RWPE2 (cell line): ENCODE data around the gene CCDC12.

Experiments
- ATAC-seq: fragments of 200-7000 bp; cut with Tn5 transposase; 3 replicates; pipeline ENCODE4 v1.9.1; 2021; ENCODE audit warnings: low read depth
- DNase-seq: peaks from one replicate; pipeline ENCODE4 v3.0.0-alpha.2; 2020; ENCODE audit warnings: low spot score
- H3K27ac ChIP-seq: fragments of 450-650 bp; 2 replicates; pipeline ENCODE4 v1.5.1; 2017; ENCODE audit warnings: mild to moderate bottlenecking; ENCODE audit not compliant: poor library complexity, severe bottlenecking
- H3K27me3 ChIP-seq: fragments of 250-450 bp; sonication (Bioruptor Pico); 2 replicates; pipeline ENCODE4 v1.5.1; 2021; ENCODE audit warnings: mild to moderate bottlenecking, moderate library complexity; ENCODE audit not compliant: insufficient read depth, poor library complexity, severe bottlenecking
- H3K36me3 ChIP-seq: fragments of 250-450 bp; sonication (Bioruptor Pico); 2 replicates; pipeline ENCODE4 v1.5.1; 2020; ENCODE audit warnings: low read depth, mild to moderate bottlenecking, moderate library complexity
- H3K4me1 ChIP-seq: fragments of 250-450 bp; sonication (Bioruptor Pico); 2 replicates; pipeline ENCODE4 v1.5.1; 2021; ENCODE audit warnings: mild to moderate bottlenecking, moderate library complexity; ENCODE audit not compliant: insufficient read depth, poor library complexity, severe bottlenecking
- H3K4me3 ChIP-seq: fragments of 250-450 bp; sonication (Bioruptor Pico); 2 replicates; pipeline ENCODE4 v1.5.1; 2021; ENCODE audit warnings: mild to moderate bottlenecking, moderate library complexity; ENCODE audit not compliant: severe bottlenecking
- H3K9me3 ChIP-seq: fragments of 250-450 bp; sonication (Bioruptor Pico); 2 replicates; pipeline ENCODE4 v1.5.1; 2021; ENCODE audit warnings: mild to moderate bottlenecking, moderate library complexity; ENCODE audit not compliant: severe bottlenecking
- CTCF ChIP-seq: fragments of 450-650 bp; IDR thresholded peaks from one replicate; pipeline ENCODE4 v1.5.1; 2017; ENCODE audit warnings: mild to moderate bottlenecking, moderate library complexity; ENCODE audit not compliant: poor library complexity, severe bottlenecking

The CCDC12 gene

GRCh38 chr3:46978381-46978780, 1.8 kb upstream of the CCDC12 start:
- H3K9me3 ChIP-seq: no peaks in the 10 kb centered on the region
- H3K36me3 ChIP-seq: 0 out of 2 replicates have a peak, but pooled peaks cover 8% of the 10 kb centered on the region
- peak overlapping the region; percentile 75 for H3K27ac ChIP-seq

GRCh38 chr3:46977811-46978195, 1.3 kb upstream of the CCDC12 start:
- DNase-seq (no peak), ATAC-seq (no peak)
- H3K4me1 ChIP-seq: peaks cover 30% of the 10 kb centered on the region
- H3K4me3 ChIP-seq: no peak overlapping the region
- H3K9me3 ChIP-seq: no peaks in the 10 kb centered on the region
- H3K27ac ChIP-seq: peak overlapping the region; percentile 75
- H3K27me3 ChIP-seq: no peaks in the 10 kb centered on the region
- TF ChIP-seq CTCF: no peak
- H3K36me3 ChIP-seq: 0 out of 2 replicates have a peak, but pooled peaks cover 8% of the 10 kb centered on the region

More at GRCh38 chr3:46978381-46978780, 1.8 kb upstream of the CCDC12 start:
- peaks cover 30% of the 10 kb centered on the region for H3K4me1 ChIP-seq
- ATAC-seq (no peak), DNase-seq (no peak)
- H3K27me3 ChIP-seq: no peaks in the 10 kb centered on the region
- no peak for TF ChIP-seq CTCF
- H3K4me3 ChIP-seq: no peak overlapping the region

- no peaks in the 10 kb centered on the region for H3K27me3 ChIP-seq
- H3K4me3 ChIP-seq: no peak overlapping the region
- no peak for TF ChIP-seq CTCF
- no peaks in the 10 kb centered on the region for H3K9me3 ChIP-seq
- no peak overlapping the region for H3K27ac ChIP-seq
- peaks cover 20% of the 10 kb centered on the region; the same call in 1 of the 2 replicates for H3K36me3 ChIP-seq
- H3K4me1 ChIP-seq: peaks cover 7% of the 10 kb centered on the region
- ATAC-seq: no peak
- DNase-seq: no peak
Measured at GRCh38 chr3:46974421-46975171, 1.9 kb downstream of the CCDC12 start.

- H3K27me3 ChIP-seq: no peaks in the 10 kb centered on the region
- no peaks in the 10 kb centered on the region for H3K9me3 ChIP-seq
- peaks cover 20% of the 10 kb centered on the region; the same call in 1 of the 2 replicates for H3K36me3 ChIP-seq
- H3K4me3 ChIP-seq: no peak overlapping the region
- H3K27ac ChIP-seq: no peak overlapping the region
- TF ChIP-seq CTCF: no peak
- DNase-seq (no peak), ATAC-seq (no peak)
- peaks cover 5% of the 10 kb centered on the region for H3K4me1 ChIP-seq
Measured at GRCh38 chr3:46972396-46972795, 4.1 kb downstream of the CCDC12 start.

GRCh38 chr3:46971742-46972141, 4.8 kb downstream of the CCDC12 start:
- no peaks in the 10 kb centered on the region for H3K4me1 ChIP-seq
- ATAC-seq (no peak), DNase-seq (no peak)
- no peak overlapping the region for H3K27ac ChIP-seq
- H3K4me3 ChIP-seq: no peak overlapping the region
- no peaks in the 10 kb centered on the region for H3K27me3 ChIP-seq
- H3K36me3 ChIP-seq: peaks cover 20% of the 10 kb centered on the region; the same call in 1 of the 2 replicates
- H3K9me3 ChIP-seq: no peaks in the 10 kb centered on the region
- no peak for TF ChIP-seq CTCF
